Activated CD8-positive, alpha-beta memory T cell treated with anti-CD3 and anti-CD28 coated beads for 4 hours (primary cell): ENCODE results near the gene EBF3.
"Not testable (repeated sequence)": the region's sequence is repeated elsewhere in the genome, so short reads cannot be mapped to it uniquely, and the experiment has no call there.

Source experiments
- DNase-seq, 2 donors: peaks; one replicate each; pipeline ENCODE4 v3.0.0-alpha.2; 2020; ENCODE audit warnings: low read depth in 2 of 2

Gene EBF3

DNA sequence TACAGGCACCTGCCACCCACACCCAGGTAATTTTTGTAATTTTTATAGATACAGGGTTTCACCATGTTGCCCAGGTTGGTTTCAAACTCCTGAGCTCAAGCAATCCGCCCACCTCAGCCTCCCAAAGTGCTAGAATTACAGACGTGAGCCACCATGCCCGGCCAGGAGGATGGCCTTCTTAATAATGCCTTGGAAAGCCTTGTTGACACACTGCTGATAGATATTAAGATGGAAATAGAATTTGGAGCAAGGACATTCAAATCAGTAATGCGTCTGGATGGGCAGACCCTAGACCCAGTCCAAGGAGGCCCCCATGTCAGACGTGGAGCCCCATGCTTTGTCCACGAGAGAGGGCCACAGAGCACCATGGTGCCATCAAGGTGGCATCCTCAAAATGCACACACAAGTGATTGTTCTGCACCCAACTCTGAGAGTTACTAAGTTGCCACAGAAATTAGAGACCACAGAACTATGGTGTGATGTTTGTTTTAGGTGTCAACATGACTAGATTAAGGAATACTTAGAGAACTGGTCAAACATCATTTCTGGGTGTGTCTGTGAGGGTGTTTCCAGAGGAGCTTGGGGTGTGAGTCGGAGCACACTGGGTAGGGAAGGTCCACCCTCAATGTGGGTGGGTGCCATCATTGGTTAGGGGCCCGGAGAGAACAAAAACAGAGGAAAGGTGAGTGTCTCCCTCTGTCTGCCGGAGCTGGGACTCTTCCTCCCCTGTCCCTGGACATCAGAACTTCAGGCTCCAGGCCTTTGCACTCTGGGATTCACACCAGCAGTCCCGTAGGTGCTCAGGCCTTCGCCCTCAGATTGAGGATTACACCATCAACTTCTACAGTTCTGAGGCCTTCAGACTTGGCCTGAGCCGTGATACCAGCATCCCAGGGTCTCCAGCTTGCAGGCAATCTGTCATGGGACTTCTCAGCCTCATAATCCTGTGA, 34.5 kb downstream of the EBF3 start:
- no peak for DNase-seq

GRCh38 chr10:129927351-129928120, 36.5 kb downstream of the EBF3 start:
- no peak for DNase-seq

- no peak for DNase-seq
These were observed 37.7 kb downstream of the EBF3 start for GRCh38 chr10:129926066-129927055.

- DNase-seq, result no peak
These were observed 39.5 kb downstream of the EBF3 start for GRCh38 chr10:129924375-129925085.

DNA sequence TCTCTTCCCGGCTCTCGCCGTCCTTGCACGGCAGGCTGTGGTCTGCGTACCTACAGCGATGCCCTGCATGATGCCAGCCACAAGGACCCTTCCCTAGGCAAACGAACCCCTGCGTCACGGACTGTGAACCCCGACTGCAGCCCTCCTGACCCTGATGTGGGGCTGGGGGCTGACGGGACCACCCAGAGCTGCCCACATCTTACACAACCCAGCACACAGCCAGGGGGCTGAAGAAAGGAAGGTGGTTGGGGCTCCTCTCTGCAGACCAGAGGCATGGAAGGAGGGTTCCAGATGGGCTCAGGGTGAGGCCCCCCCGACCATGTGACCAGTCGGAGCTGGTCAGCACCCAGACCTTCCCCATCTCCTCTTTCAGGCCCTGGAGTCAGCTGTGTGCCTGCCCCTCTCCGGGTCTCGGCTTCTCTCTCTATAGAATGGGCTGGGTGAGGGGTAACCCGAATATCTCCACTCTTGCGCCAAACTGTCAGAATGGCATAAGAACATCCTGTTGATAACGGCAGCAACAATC, 41.4 kb downstream of the EBF3 start:
- DNase-seq, result no peak

DNA sequence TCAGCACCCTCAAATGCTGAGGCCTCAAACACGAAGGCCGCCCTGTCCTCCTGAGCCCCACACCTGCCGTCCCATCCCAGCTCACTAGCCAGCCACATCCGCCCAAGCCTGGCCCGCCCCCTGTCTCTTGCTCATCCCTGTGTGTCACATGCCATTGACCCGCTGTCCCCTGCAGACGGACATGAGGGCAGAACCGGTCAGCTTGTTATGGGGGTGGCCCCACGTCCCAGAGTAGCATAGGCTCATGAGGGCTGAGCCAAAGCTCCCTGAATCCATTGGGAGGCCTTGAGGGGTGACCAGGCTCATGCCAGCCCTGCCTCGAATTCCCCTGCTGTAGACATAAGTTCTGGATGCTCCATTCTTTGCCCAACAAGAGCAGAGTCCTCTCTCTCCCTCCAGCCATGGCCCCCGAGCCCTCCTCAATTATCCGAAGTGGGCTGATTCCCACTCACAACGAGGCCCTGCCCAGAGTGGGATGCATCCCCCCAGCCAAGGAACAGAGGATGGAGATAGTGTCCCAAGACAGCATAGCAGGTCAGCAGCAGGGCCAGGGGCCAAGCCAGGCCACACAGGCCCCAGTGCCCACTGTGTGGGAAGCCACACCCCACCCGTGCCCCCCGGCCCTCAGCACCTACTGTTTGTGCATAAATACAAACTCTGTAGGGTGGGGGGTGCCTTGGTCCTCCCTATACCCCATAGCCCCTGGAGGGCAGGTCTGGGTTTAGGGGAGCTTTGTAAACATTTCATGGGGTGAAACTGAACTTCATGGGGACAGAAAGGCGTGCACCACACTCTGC, 42.1 kb downstream of the EBF3 start:
- DNase-seq, result no peak

DNA sequence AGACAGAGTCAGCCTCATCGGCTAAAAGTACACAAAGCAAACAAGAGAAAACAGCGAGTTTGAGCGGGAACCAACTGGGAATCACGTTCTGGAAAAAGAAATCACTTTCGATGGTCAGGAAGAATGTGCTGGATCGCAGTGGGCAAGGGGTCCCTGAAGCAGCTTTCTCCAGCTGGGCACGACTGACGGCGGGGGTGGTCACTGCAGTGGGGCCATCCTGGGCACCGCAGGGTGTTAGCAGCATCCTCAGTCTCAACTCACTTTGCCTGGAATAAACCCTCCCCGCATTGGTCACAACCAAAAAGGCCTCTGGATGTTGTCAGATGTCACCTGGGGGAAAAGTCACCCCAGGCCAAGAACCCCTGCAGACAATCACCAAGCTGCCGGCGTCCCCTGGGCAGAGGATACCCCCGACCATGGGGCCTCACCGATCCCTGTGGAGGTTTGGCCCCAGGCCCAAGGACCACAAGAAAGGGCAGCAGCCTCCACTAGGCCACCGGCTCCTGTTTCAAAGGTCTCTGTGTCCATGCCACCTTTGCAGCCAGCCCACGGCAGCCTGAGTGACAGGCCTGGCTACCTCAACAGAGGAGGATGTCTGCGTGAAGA, 42.9 kb downstream of the EBF3 start:
- no peak for DNase-seq

GRCh38 chr10:129920187-129920586, 43.9 kb downstream of the EBF3 start:
- not testable (repeated sequence) for DNase-seq

DNA sequence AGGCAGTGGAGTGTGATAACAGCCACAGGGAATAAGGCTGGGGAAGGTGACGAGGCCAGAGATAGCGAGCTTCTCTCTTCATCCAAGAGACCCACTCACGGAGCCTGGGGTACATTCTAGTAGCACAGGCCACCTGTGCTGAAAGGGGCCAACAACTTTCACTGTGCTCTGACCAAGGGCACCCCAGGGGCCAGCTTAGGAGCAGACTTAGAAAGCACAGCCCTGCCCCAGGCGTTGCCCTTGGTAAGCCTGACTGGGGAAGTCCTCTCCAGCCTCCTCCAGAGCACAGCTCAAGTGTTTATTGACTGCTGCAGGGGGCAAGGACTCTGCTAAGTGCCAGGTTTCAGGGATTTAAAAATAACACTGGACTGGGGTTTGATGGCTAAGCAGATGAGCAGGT, 44.7 kb downstream of the EBF3 start:
- DNase-seq, result no peak

DNA sequence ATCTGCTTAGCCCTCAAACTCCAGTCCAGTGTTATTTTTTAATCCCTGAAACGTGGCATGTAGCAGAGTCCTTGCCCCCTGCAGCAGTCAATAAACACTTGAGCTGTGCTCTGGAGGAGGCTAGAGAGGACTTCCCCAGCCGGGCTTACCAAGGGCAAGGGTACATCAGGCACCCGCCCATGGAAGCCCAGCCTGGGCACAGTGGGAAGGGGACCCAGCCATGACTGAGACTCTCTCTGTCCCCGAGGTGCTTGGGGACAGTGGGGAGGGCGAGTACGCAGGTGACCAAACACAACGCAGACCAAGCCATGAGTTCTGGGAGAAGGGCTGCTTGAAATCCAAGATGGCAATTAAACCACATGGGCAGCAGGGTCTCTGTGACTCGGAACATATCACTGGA, 45.2 kb downstream of the EBF3 start:
- DNase-seq, result no peak

DNA sequence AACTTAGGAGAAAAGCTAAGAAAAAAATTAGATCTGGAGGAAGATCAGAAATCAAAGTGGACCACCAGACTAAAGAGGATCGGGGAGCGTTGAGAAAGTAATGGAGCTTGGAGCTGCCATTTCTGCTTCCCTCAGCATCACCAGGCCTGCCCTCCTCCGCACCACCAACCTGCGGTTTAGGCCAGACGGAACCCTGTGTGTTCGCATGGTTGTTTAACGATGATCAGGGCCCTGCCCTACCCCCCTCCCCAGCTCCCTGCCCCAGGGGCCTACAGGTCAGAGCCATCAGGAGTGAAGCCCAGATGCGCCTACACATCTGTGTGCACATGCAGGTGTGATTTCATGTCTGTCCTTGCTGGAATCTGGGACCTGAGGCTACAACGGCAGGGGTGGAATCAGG, 45.7 kb downstream of the EBF3 start:
- DNase-seq, result no peak

GRCh38 chr10:129917936-129918335, 46.1 kb downstream of the EBF3 start:
- DNase-seq, result no peak

GRCh38 chr10:129916506-129916995, 47.5 kb downstream of the EBF3 start:
- DNase-seq, result no peak

DNA sequence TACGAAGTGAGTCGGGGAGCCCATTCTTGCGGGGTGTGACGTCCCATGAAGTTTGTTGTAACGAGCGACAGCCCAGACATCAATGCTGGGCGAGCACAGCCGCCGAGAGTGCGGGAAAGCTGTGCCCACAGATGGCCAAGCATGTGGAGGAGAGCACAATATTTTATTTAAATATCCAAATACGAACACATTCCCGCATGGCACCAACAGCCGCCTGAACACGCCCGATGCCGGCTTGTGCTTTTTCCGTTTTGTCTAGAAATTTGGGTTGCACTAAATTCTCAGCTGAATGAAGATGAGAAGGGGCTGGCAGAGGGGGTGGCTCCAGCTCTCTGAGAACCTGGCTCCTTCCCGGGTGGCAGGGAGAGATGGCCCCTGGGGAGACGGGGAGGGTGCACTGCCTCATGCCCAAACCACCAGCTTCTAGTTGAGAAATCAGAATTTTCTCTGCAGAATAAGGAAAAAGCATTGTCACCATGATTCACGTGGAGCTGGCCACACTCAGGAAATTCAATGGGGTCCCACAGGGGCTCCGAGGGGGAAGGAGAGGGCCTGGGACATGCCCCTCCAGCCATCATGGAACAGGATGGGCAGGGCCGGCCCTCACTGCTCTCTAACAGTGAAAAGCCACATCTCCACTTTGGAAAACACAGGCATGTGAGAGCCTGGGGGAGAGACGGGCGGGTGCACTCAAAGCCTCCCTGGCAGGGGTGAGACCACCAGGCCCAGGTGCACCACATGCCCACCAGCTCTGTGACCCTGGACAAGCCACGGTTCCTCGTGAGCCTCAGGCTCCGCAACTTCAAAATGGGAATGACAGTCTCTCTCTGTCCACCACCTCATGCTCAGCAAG, 48.3 kb downstream of the EBF3 start:
- DNase-seq, result no peak

- no peak for DNase-seq
These were observed 49.1 kb downstream of the EBF3 start for GRCh38 chr10:129914960-129915359.

DNA sequence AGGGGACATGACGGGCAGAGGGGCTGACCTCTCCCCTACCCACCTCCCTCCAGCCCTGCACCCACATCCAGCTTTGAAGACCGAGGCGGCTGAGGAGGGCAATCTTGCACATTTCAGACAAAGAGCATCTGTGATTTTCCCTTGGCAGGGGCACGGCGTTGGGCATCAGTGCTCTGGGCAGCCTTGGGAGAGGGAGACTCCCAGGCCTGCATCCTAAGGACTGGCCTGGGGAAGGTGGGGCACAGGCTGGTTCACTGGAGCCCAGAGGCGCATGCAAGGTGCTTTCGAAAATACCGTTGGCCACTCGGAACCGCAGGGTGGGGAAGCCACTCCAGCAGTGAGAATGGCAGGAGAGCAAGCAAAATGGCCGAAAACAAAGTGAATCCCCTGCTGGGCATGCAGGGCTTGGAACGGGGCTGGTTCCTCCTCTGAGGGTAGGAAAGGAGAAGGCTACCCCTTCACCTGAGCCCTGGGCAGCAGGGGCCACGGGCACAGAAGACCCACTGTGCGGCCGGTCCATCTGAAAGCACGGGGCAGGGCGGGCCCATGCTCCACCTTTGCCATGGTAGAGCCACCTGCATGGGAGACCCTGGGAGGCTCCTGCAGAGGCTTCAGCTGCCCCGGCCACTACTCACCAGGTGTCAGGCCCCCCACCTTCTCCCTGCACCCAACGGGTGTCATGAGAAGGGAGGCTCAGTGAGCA, 49.8 kb downstream of the EBF3 start:
- no peak for DNase-seq

- no peak for DNase-seq
These were observed 50.9 kb downstream of the EBF3 start for GRCh38 chr10:129912986-129913695.
